ENCODE results near the gene ESYT2. TPM values are rescaled to one million over a fixed set of nuclear protein-coding genes. Genes with fewer than 3 reads are reported as not detected.

Gene ESYT2
- polyA plus RNA-seq, 3 donors: 14.0 to 24.1 (median 22.0) TPM

DNA sequence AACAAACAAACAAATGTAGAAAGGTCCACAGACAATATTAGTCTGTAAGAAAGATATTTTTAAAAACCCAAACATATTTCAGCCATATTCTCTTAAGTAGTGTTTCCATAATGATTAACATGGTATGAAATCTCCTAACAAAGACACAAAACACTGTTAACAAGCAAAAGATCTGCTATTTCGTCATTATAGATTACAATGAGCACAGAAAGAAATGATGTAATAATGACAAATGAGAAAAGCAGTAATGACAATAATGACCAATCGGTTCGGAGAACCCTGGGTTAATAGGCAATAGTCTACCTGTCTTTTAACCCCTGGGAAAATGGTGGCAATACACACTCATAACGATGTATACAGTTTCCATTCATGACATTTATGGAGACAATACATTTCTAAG is 85.2 kb downstream of the ESYT2 start:
- no peaks in the 10 kb centered on the region for H4K20me1 ChIP-seq (ENCODE audit: insufficient read depth, low read length)
- H3K79me2 ChIP-seq (ENCODE audit: insufficient read depth, low read length): no peaks in the 10 kb centered on the region
- peak overlapping the region in 1 of 2 donors; percentile 17 for H3K27ac ChIP-seq (ENCODE audit: low read depth in 1 of 2, low read length in 2 of 2)
- Mint-ChIP-seq H3K27me3 (ENCODE audit: low read depth in 3 of 3) (no peaks in the 10 kb centered on the region), H3K36me3 (peaks cover 67 to 85% of the 10 kb centered on the region in 2 donors), H3K27ac (peak overlapping the region in 1 of 7 donors; percentile 19), H3K4me3 (no peak overlapping the region), H3K9me3 (no peaks in the 10 kb centered on the region), H3K4me1 (peaks cover 19% of the 10 kb centered on the region)
- no peak overlapping the region for H3K4me2 ChIP-seq (replicated peaks; ENCODE audit: extremely low read depth, low read length, poor library complexity, severe bottlenecking)
- TF ChIP-seq CTCF (IDR thresholded peaks at IDR 0.05): no peak
- no peak overlapping the region for H3K9ac ChIP-seq (ENCODE audit: insufficient read depth, low read length, poor library complexity, severe bottlenecking)
- no peak overlapping the region for H3K4me3 ChIP-seq (replicated peaks in 1 of 3; ENCODE audit: low read depth in 2 of 3, low read length in 3 of 3)
- DNase-seq: no peak
- H3K4me1 ChIP-seq (ENCODE audit: control insufficient read depth in 1 of 2, insufficient read depth in 2 of 2, low read length in 2 of 2): peaks cover 20 to 21% of the 10 kb centered on the region in 2 donors
- H3K36me3 ChIP-seq (replicated peaks in 1 of 2; ENCODE audit: control insufficient read depth in 1 of 2, insufficient read depth in 2 of 2, low read length in 2 of 2): peaks cover 51 to 84% of the 10 kb centered on the region in 2 donors
- no peaks in the 10 kb centered on the region for H3K27me3 ChIP-seq (ENCODE audit: control insufficient read depth in 2 of 2, insufficient read depth in 2 of 2, low read length in 2 of 2)
- intact Hi-C loops (cut with micrococcal nuclease): no loop called here
- WGBS (ENCODE audit: insufficient coverage): 100% methylated on average over 1 of the region's 4 CpGs
- no peaks in the 10 kb centered on the region for H3K9me3 ChIP-seq (replicated peaks in 1 of 2; ENCODE audit: control insufficient read depth in 1 of 2, insufficient read depth in 1 of 2, low read length in 2 of 2)
- no peak overlapping the region for H2AFZ ChIP-seq (ENCODE audit: insufficient read depth, low read depth, low read length, poor library complexity, severe bottlenecking)

DNA sequence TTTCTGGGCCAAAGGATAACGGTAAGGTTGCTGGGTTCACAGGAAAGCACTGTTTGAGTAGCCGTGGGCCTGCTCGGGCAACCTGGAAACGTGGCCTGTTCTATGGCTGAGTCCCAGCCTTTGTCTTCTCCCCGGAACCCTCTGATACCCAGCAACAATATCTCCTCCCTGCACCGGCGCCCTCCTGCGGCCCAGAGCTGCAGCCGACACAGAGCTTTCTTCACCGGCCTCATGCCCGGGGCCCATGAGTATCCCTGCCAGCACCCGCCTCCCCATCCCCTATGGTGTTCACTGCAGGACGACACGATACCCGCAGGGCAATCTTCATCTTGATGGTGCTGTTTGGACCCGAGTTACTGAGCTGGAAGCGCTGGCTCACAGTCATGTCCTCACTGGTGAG is 86.1 kb downstream of the ESYT2 start:
- Mint-ChIP-seq H3K4me1 (peaks cover 24% of the 10 kb centered on the region), H3K27me3 (ENCODE audit: low read depth in 3 of 3) (no peaks in the 10 kb centered on the region), H3K4me3 (no peak overlapping the region), H3K36me3 (peaks cover 74 to 87% of the 10 kb centered on the region in 2 donors), H3K9me3 (no peaks in the 10 kb centered on the region), H3K27ac (peak overlapping the region in 3 of 7 donors; percentile 30 to 65 (median 58))
- no peak for TF ChIP-seq CTCF (IDR thresholded peaks at IDR 0.05)
- Histone ChIP-seq H3K27ac (ENCODE audit: low read depth in 1 of 2, low read length in 2 of 2) (peak overlapping the region in 1 of 2 donors; percentile 43), H3K9ac (ENCODE audit: insufficient read depth, low read length, poor library complexity, severe bottlenecking) (no peak overlapping the region), H3K4me3 (replicated peaks in 1 of 3; ENCODE audit: low read depth in 2 of 3, low read length in 3 of 3) (no peak overlapping the region), H3K79me2 (ENCODE audit: insufficient read depth, low read length) (no peaks in the 10 kb centered on the region), H3K36me3 (replicated peaks in 1 of 2; ENCODE audit: control insufficient read depth in 1 of 2, insufficient read depth in 2 of 2, low read length in 2 of 2) (peaks cover 48 to 76% of the 10 kb centered on the region in 2 donors), H3K4me1 (ENCODE audit: control insufficient read depth in 1 of 2, insufficient read depth in 2 of 2, low read length in 2 of 2) (peaks cover 21 to 27% of the 10 kb centered on the region in 2 donors), H3K27me3 (ENCODE audit: control insufficient read depth in 2 of 2, insufficient read depth in 2 of 2, low read length in 2 of 2) (no peaks in the 10 kb centered on the region), H3K9me3 (replicated peaks in 1 of 2; ENCODE audit: control insufficient read depth in 1 of 2, insufficient read depth in 1 of 2, low read length in 2 of 2) (no peaks in the 10 kb centered on the region), H3K4me2 (replicated peaks; ENCODE audit: extremely low read depth, low read length, poor library complexity, severe bottlenecking) (no peak overlapping the region), H4K20me1 (ENCODE audit: insufficient read depth, low read length) (no peaks in the 10 kb centered on the region), H2AFZ (ENCODE audit: insufficient read depth, low read depth, low read length, poor library complexity, severe bottlenecking) (no peak overlapping the region)
- DNase-seq: no peak
- intact Hi-C loops (cut with micrococcal nuclease): no loop called here
- WGBS (ENCODE audit: insufficient coverage): 97% methylated on average over 17 of the region's 17 CpGs

Data from CD14-positive monocyte (primary cell).